Measurements from ENCODE around the gene CASP14.

DNA sequence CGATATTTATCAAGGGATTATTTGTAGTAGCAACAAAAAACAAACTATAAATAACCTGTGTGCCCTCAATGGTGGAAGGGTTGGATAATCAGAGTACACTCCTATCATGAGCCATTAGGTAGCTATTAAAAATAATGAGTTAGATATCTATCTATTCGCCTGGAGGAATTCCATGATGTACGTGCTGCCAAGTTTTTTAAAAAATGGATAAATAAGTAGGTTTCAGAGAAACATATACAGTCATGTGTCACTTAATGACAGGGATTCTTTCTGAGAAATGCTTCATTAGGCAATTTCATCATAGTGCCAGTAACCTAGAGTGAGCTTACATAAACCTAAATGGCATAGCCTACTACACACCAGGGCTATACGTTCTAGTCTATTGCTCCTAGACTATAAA is 26.5 kb downstream of the CASP14 start:
- TF ChIP-seq, protein P1, sequence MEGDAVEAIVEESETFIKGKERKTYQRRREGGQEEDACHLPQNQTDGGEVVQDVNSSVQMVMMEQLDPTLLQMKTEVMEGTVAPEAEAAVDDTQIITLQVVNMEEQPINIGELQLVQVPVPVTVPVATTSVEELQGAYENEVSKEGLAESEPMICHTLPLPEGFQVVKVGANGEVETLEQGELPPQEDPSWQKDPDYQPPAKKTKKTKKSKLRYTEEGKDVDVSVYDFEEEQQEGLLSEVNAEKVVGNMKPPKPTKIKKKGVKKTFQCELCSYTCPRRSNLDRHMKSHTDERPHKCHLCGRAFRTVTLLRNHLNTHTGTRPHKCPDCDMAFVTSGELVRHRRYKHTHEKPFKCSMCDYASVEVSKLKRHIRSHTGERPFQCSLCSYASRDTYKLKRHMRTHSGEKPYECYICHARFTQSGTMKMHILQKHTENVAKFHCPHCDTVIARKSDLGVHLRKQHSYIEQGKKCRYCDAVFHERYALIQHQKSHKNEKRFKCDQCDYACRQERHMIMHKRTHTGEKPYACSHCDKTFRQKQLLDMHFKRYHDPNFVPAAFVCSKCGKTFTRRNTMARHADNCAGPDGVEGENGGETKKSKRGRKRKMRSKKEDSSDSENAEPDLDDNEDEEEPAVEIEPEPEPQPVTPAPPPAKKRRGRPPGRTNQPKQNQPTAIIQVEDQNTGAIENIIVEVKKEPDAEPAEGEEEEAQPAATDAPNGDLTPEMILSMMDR (conservative IDR thresholded peaks at IDR 0.05; ENCODE audit: low read length), result no peak
- no peak for TF ChIP-seq EZH2phosphoT487 (IDR thresholded peaks at IDR 0.05; ENCODE audit: borderline replicate concordance, low read depth, low read length)

All from OCI-LY7 (cell line).